ENCODE data around the gene GTPBP10. TPM values are rescaled to one million over a fixed set of nuclear protein-coding genes. Genes with fewer than 3 reads are reported as not detected.

The GTPBP10 gene
- polyA plus RNA-seq: 10 to 100 TPM in 2 of 4 donors, 1 to 10 TPM in 2; 5.4 to 21.6 (median 11.1) TPM
- long read RNA-seq, donor 1, full-length matches to known transcripts: 5 of 11 reads
- long read RNA-seq, donor 1, partial matches to known transcripts: 6 of 11 reads
- long read RNA-seq, donor 1, other reads (novel, unspliced or antisense): 0 of 11 reads
- long read RNA-seq, donor 2, full-length matches to known transcripts: 2 of 2 reads
- long read RNA-seq, donor 2, partial matches to known transcripts: 0 of 2 reads
- long read RNA-seq, donor 2, other reads (novel, unspliced or antisense): 0 of 2 reads
- long read RNA-seq, donor 3, full-length matches to known transcripts: 5 of 5 reads
- long read RNA-seq, donor 3, partial matches to known transcripts: 0 of 5 reads
- long read RNA-seq, donor 3, other reads (novel, unspliced or antisense): 0 of 5 reads
- long read RNA-seq, donor 4: 0 reads
- long read RNA-seq, donor 5: 0 reads
- long read RNA-seq, donor 6, full-length matches to known transcripts: 4 of 4 reads
- long read RNA-seq, donor 6, partial matches to known transcripts: 0 of 4 reads
- long read RNA-seq, donor 6, other reads (novel, unspliced or antisense): 0 of 4 reads
- long read RNA-seq, donor 7, full-length matches to known transcripts: 11 of 11 reads
- long read RNA-seq, donor 7, partial matches to known transcripts: 0 of 11 reads
- long read RNA-seq, donor 7, other reads (novel, unspliced or antisense): 0 of 11 reads
- long read RNA-seq, donor 8, full-length matches to known transcripts: 1 of 1 reads
- long read RNA-seq, donor 8, partial matches to known transcripts: 0 of 1 reads
- long read RNA-seq, donor 8, other reads (novel, unspliced or antisense): 0 of 1 reads
- long read RNA-seq, donor 9, full-length matches to known transcripts: 1 of 1 reads
- long read RNA-seq, donor 9, partial matches to known transcripts: 0 of 1 reads
- long read RNA-seq, donor 9, other reads (novel, unspliced or antisense): 0 of 1 reads
- long read RNA-seq, donor 10, full-length matches to known transcripts: 1 of 1 reads
- long read RNA-seq, donor 10, partial matches to known transcripts: 0 of 1 reads
- long read RNA-seq, donor 10, other reads (novel, unspliced or antisense): 0 of 1 reads

GRCh38 chr7:90346336-90347125, at the start of gene GTPBP10:
GTPBP10 (plus strand) TSS chr7:90346716; CDS start chr7:90346742, 26 bp downstream.
- H3K27ac ChIP-seq (ENCODE audit: low read depth in 1 of 3, low read length in 2 of 3): peak within 1 kb of the TSS; percentile 88 to 98 (median 97)
- H3K9me3 ChIP-seq (ENCODE audit: control insufficient read depth in 2 of 2, insufficient read depth in 1 of 2, low read depth in 1 of 2, low read length in 1 of 2): no peaks in the 10 kb centered on the region
- 0% methylated on average over 37 of the region's 37 CpGs for WGBS, 3 donors
- H3K4me1 ChIP-seq (ENCODE audit: control insufficient read depth in 3 of 3, insufficient read depth in 2 of 3, low read depth in 1 of 3, low read length in 2 of 3): peaks cover 0 to 11% (median 3%) of the 10 kb centered on the region in 3 donors
- FAIRE-seq (no peak), DNase-seq (peak; percentile 96 to 99)
- H3K27me3 ChIP-seq (ENCODE audit: control insufficient read depth in 3 of 3, insufficient read depth in 3 of 3, low read length in 3 of 3): no peaks in the 10 kb centered on the region
- H3K36me3 ChIP-seq (ENCODE audit: control insufficient read depth in 3 of 3, insufficient read depth in 2 of 3, low read depth in 1 of 3, low read length in 3 of 3): peaks cover 0 to 2% (median 0%) of the 10 kb centered on the region in 3 donors
- H3K4me3 ChIP-seq (ENCODE audit: low read depth in 1 of 3, low read length in 3 of 3): peak within 1 kb of the TSS; percentile 69 to 92 (median 85)

GRCh38 chr7:90298145-90299038, 48.1 kb upstream of the GTPBP10 start:
- Histone ChIP-seq H3K27ac (ENCODE audit: low read depth in 1 of 3, low read length in 2 of 3) (no peak overlapping the region), H3K36me3 (ENCODE audit: control insufficient read depth in 3 of 3, insufficient read depth in 2 of 3, low read depth in 1 of 3, low read length in 3 of 3) (no peaks in the 10 kb centered on the region), H3K4me1 (ENCODE audit: control insufficient read depth in 3 of 3, insufficient read depth in 2 of 3, low read depth in 1 of 3, low read length in 2 of 3) (no peaks in the 10 kb centered on the region), H3K27me3 (ENCODE audit: control insufficient read depth in 3 of 3, insufficient read depth in 3 of 3, low read length in 3 of 3) (no peaks in the 10 kb centered on the region), H3K9me3 (ENCODE audit: control insufficient read depth in 2 of 2, insufficient read depth in 1 of 2, low read depth in 1 of 2, low read length in 1 of 2) (no peaks in the 10 kb centered on the region), H3K4me3 (ENCODE audit: low read depth in 1 of 3, low read length in 3 of 3) (no peak overlapping the region)
- no peak for FAIRE-seq
- WGBS, 3 donors: 58 to 62% (median 59%) methylated on average over 5 of the region's 5 CpGs
- DNase-seq: peak; percentile 28 to 50

GRCh38 chr7:90303241-90303640, 43.3 kb upstream of the GTPBP10 start:
- no peak overlapping the region for H3K4me3 ChIP-seq (ENCODE audit: low read depth in 1 of 3, low read length in 3 of 3)
- no peaks in the 10 kb centered on the region for H3K27me3 ChIP-seq (ENCODE audit: control insufficient read depth in 3 of 3, insufficient read depth in 3 of 3, low read length in 3 of 3)
- no peak for FAIRE-seq

GRCh38 chr7:90309872-90310271, 36.6 kb upstream of the GTPBP10 start:
- Histone ChIP-seq H3K4me3 (ENCODE audit: low read depth in 1 of 3, low read length in 3 of 3) (no peak overlapping the region), H3K36me3 (ENCODE audit: control insufficient read depth in 3 of 3, insufficient read depth in 2 of 3, low read depth in 1 of 3, low read length in 3 of 3) (peaks cover 0 to 2% (median 0%) of the 10 kb centered on the region in 3 donors), H3K27ac (ENCODE audit: low read depth in 1 of 3, low read length in 2 of 3) (no peak overlapping the region), H3K27me3 (ENCODE audit: control insufficient read depth in 3 of 3, insufficient read depth in 3 of 3, low read length in 3 of 3) (no peaks in the 10 kb centered on the region), H3K4me1 (ENCODE audit: control insufficient read depth in 3 of 3, insufficient read depth in 2 of 3, low read depth in 1 of 3, low read length in 2 of 3) (peaks cover 0 to 4% (median 0%) of the 10 kb centered on the region in 3 donors), H3K9me3 (ENCODE audit: control insufficient read depth in 2 of 2, insufficient read depth in 1 of 2, low read depth in 1 of 2, low read length in 1 of 2) (no peaks in the 10 kb centered on the region)
- 81 to 84% (median 83%) methylated on average over 5 of the region's 5 CpGs for WGBS, 3 donors
- peak in 1 of 2 donors; percentile 13 for DNase-seq
- no peak for FAIRE-seq

More at GRCh38 chr7:90303241-90303640, 43.3 kb upstream of the GTPBP10 start:
- Histone ChIP-seq H3K9me3 (ENCODE audit: control insufficient read depth in 2 of 2, insufficient read depth in 1 of 2, low read depth in 1 of 2, low read length in 1 of 2) (no peaks in the 10 kb centered on the region), H3K27ac (ENCODE audit: low read depth in 1 of 3, low read length in 2 of 3) (no peak overlapping the region), H3K4me1 (ENCODE audit: control insufficient read depth in 3 of 3, insufficient read depth in 2 of 3, low read depth in 1 of 3, low read length in 2 of 3) (no peaks in the 10 kb centered on the region), H3K36me3 (ENCODE audit: control insufficient read depth in 3 of 3, insufficient read depth in 2 of 3, low read depth in 1 of 3, low read length in 3 of 3) (peaks cover 0 to 2% (median 0%) of the 10 kb centered on the region in 3 donors)
- DNase-seq: no peak
- WGBS, 3 donors: 75 to 100% (median 88%) methylated on average over 1 of the region's 1 CpG

- peaks cover 0 to 4% (median 0%) of the 10 kb centered on the region in 3 donors for H3K4me1 ChIP-seq (ENCODE audit: control insufficient read depth in 3 of 3, insufficient read depth in 2 of 3, low read depth in 1 of 3, low read length in 2 of 3)
- H3K27me3 ChIP-seq (ENCODE audit: control insufficient read depth in 3 of 3, insufficient read depth in 3 of 3, low read length in 3 of 3): no peaks in the 10 kb centered on the region
- peaks cover 0 to 2% (median 0%) of the 10 kb centered on the region in 3 donors for H3K36me3 ChIP-seq (ENCODE audit: control insufficient read depth in 3 of 3, insufficient read depth in 2 of 3, low read depth in 1 of 3, low read length in 3 of 3)
- FAIRE-seq (no peak), DNase-seq (peak in 1 of 2 donors; percentile 35)
- no peak overlapping the region for H3K27ac ChIP-seq (ENCODE audit: low read depth in 1 of 3, low read length in 2 of 3)
- H3K4me3 ChIP-seq (ENCODE audit: low read depth in 1 of 3, low read length in 3 of 3): no peak overlapping the region
- H3K9me3 ChIP-seq (ENCODE audit: control insufficient read depth in 2 of 2, insufficient read depth in 1 of 2, low read depth in 1 of 2, low read length in 1 of 2): no peaks in the 10 kb centered on the region
These were observed 35.3 kb upstream of the GTPBP10 start for GRCh38 chr7:90311175-90311574.

- Histone ChIP-seq H3K36me3 (ENCODE audit: control insufficient read depth in 3 of 3, insufficient read depth in 2 of 3, low read depth in 1 of 3, low read length in 3 of 3) (peaks cover 0 to 2% (median 0%) of the 10 kb centered on the region in 3 donors), H3K4me1 (ENCODE audit: control insufficient read depth in 3 of 3, insufficient read depth in 2 of 3, low read depth in 1 of 3, low read length in 2 of 3) (peaks cover 0 to 4% (median 0%) of the 10 kb centered on the region in 3 donors), H3K27ac (ENCODE audit: low read depth in 1 of 3, low read length in 2 of 3) (no peak overlapping the region), H3K27me3 (ENCODE audit: control insufficient read depth in 3 of 3, insufficient read depth in 3 of 3, low read length in 3 of 3) (no peaks in the 10 kb centered on the region), H3K9me3 (ENCODE audit: control insufficient read depth in 2 of 2, insufficient read depth in 1 of 2, low read depth in 1 of 2, low read length in 1 of 2) (no peaks in the 10 kb centered on the region), H3K4me3 (ENCODE audit: low read depth in 1 of 3, low read length in 3 of 3) (no peak overlapping the region)
- WGBS, 3 donors: 90 to 93% (median 92%) methylated on average over 2 of the region's 2 CpGs
- DNase-seq (peak in 1 of 2 donors; percentile 18), FAIRE-seq (no peak)
These were observed 33.8 kb upstream of the GTPBP10 start for GRCh38 chr7:90312745-90313144.

- H3K4me3 ChIP-seq (ENCODE audit: low read depth in 1 of 3, low read length in 3 of 3): no peak overlapping the region
- H3K4me1 ChIP-seq (ENCODE audit: control insufficient read depth in 3 of 3, insufficient read depth in 2 of 3, low read depth in 1 of 3, low read length in 2 of 3): peaks cover 0 to 4% (median 0%) of the 10 kb centered on the region in 3 donors
- H3K27me3 ChIP-seq (ENCODE audit: control insufficient read depth in 3 of 3, insufficient read depth in 3 of 3, low read length in 3 of 3): no peaks in the 10 kb centered on the region
- H3K27ac ChIP-seq (ENCODE audit: low read depth in 1 of 3, low read length in 2 of 3): no peak overlapping the region
- no peak for FAIRE-seq
- WGBS, 3 donors: 69 to 71% (median 71%) methylated on average over 4 of the region's 4 CpGs
- no peak for DNase-seq
- H3K36me3 ChIP-seq (ENCODE audit: control insufficient read depth in 3 of 3, insufficient read depth in 2 of 3, low read depth in 1 of 3, low read length in 3 of 3): no peaks in the 10 kb centered on the region
- no peaks in the 10 kb centered on the region for H3K9me3 ChIP-seq (ENCODE audit: control insufficient read depth in 2 of 2, insufficient read depth in 1 of 2, low read depth in 1 of 2, low read length in 1 of 2)
These were observed 32.6 kb upstream of the GTPBP10 start for GRCh38 chr7:90313907-90314306.
